WTC11 (cell line): ENCODE measurements around the gene SYT15.
"Not testable (repeated sequence)": the region's sequence is repeated elsewhere in the genome, so short reads cannot be mapped to it uniquely, and the experiment has no call there.

Experiments used
- CBFB ChIP-seq: sonication (generic); formaldehyde crosslinking; IDR thresholded peaks from 2 replicates; pipeline ENCODE4 v1.8.1; 2022; ENCODE audit warnings: mild to moderate bottlenecking, low read depth, missing genetic modification reagents
- CREB1 ChIP-seq: sonication (generic); formaldehyde crosslinking; IDR thresholded peaks from 2 replicates; pipeline ENCODE4 v1.8.0; 2023; ENCODE audit warnings: mild to moderate bottlenecking, missing genetic modification reagents
- ETV6 ChIP-seq: sonication (generic); formaldehyde crosslinking; IDR thresholded peaks from 2 replicates; pipeline ENCODE4 v1.8.1; 2022; ENCODE audit warnings: mild to moderate bottlenecking, missing genetic modification reagents
- RELA ChIP-seq: sonication (generic); formaldehyde crosslinking; IDR thresholded peaks from 2 replicates; pipeline ENCODE4 v1.8.1; 2022; ENCODE audit warnings: missing genetic modification reagents, mild to moderate bottlenecking, borderline replicate concordance
- SMAD3 ChIP-seq: sonication (generic); formaldehyde crosslinking; IDR thresholded peaks from 2 replicates; pipeline ENCODE4 v1.8.0; 2022; ENCODE audit warnings: missing genetic modification reagents, mild to moderate bottlenecking, borderline replicate concordance
- SOX15 ChIP-seq: fragments of 250-450 bp; sonication (Bioruptor Pico); IDR thresholded peaks from 2 replicates; pipeline ENCODE4 v1.9.0; 2021; ENCODE audit warnings: mild to moderate bottlenecking
- SP1 ChIP-seq: sonication (generic); formaldehyde crosslinking; conservative IDR thresholded peaks from 2 replicates; pipeline ENCODE4 v1.8.1; 2022; ENCODE audit warnings: missing genetic modification reagents
- TP53 ChIP-seq: sonication (generic); formaldehyde crosslinking; IDR thresholded peaks from 2 replicates; pipeline ENCODE4 v1.8.1; 2023; ENCODE audit warnings: mild to moderate bottlenecking, missing genetic modification reagents
- ZNF671 ChIP-seq: fragments of 250-450 bp; sonication (Bioruptor Pico); IDR thresholded peaks from 2 replicates; pipeline ENCODE4 v1.8.0; 2021; ENCODE audit warnings: mild to moderate bottlenecking
- TF ChIP-seq, protein P1 (sequence below): sonication (generic); formaldehyde crosslinking; IDR thresholded peaks from 2 replicates; pipeline ENCODE4 v1.8.0; 2022; ENCODE audit warnings: mild to moderate bottlenecking, missing genetic modification reagents
- TF ChIP-seq, protein P2 (sequence below): fragments of 200-600 bp; IDR thresholded peaks from 2 replicates; pipeline ENCODE4 v1.8.0; 2022; ENCODE audit warnings: antibody characterized with exemption
- TF ChIP-seq, protein P3 (sequence below): sonication (generic); formaldehyde crosslinking; IDR thresholded peaks from 2 replicates; pipeline ENCODE4 v1.8.1; 2022; ENCODE audit warnings: low read depth, mild to moderate bottlenecking, moderate library complexity, missing genetic modification reagents, borderline replicate concordance
- TF ChIP-seq, protein P4 (sequence below): sonication (generic); formaldehyde crosslinking; IDR thresholded peaks from 2 replicates; pipeline ENCODE4 v1.8.1; 2022; ENCODE audit warnings: mild to moderate bottlenecking, moderate library complexity, missing genetic modification reagents

GRCh38 chr10:46532256-46532655 is 46.7 kb upstream of the SYT15 start:
- TF ChIP-seq, protein P1, sequence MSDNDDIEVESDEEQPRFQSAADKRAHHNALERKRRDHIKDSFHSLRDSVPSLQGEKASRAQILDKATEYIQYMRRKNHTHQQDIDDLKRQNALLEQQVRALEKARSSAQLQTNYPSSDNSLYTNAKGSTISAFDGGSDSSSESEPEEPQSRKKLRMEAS (CRISPR knock-in tag) = not testable (repeated sequence)
- TF ChIP-seq, protein P2, sequence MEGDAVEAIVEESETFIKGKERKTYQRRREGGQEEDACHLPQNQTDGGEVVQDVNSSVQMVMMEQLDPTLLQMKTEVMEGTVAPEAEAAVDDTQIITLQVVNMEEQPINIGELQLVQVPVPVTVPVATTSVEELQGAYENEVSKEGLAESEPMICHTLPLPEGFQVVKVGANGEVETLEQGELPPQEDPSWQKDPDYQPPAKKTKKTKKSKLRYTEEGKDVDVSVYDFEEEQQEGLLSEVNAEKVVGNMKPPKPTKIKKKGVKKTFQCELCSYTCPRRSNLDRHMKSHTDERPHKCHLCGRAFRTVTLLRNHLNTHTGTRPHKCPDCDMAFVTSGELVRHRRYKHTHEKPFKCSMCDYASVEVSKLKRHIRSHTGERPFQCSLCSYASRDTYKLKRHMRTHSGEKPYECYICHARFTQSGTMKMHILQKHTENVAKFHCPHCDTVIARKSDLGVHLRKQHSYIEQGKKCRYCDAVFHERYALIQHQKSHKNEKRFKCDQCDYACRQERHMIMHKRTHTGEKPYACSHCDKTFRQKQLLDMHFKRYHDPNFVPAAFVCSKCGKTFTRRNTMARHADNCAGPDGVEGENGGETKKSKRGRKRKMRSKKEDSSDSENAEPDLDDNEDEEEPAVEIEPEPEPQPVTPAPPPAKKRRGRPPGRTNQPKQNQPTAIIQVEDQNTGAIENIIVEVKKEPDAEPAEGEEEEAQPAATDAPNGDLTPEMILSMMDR = not testable (repeated sequence)
- not testable (repeated sequence) for TF ChIP-seq SMAD3; ETV6; CBFB; CREB1 (CRISPR knock-in tag); TP53 (CRISPR knock-in tag); SP1 (CRISPR knock-in tag); ZNF671 (CRISPR knock-in tag); SOX15 (CRISPR knock-in tag); RELA (CRISPR knock-in tag)
- TF ChIP-seq, protein P3, sequence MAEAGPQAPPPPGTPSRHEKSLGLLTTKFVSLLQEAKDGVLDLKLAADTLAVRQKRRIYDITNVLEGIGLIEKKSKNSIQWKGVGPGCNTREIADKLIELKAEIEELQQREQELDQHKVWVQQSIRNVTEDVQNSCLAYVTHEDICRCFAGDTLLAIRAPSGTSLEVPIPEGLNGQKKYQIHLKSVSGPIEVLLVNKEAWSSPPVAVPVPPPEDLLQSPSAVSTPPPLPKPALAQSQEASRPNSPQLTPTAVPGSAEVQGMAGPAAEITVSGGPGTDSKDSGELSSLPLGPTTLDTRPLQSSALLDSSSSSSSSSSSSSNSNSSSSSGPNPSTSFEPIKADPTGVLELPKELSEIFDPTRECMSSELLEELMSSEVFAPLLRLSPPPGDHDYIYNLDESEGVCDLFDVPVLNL = not testable (repeated sequence)
- TF ChIP-seq, protein P4, sequence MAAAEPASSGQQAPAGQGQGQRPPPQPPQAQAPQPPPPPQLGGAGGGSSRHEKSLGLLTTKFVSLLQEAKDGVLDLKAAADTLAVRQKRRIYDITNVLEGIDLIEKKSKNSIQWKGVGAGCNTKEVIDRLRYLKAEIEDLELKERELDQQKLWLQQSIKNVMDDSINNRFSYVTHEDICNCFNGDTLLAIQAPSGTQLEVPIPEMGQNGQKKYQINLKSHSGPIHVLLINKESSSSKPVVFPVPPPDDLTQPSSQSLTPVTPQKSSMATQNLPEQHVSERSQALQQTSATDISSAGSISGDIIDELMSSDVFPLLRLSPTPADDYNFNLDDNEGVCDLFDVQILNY (CRISPR knock-in tag) = not testable (repeated sequence)
